Ovary (tissue), 3 donors: ENCODE measurements around the gene PANK1.

ENCODE experiments used
- EP300 ChIP-seq: sonication (generic); formaldehyde crosslinking; IDR thresholded peaks from one replicate; pipeline ENCODE4 v1.6.1; 2017; ENCODE audit warnings: antibody characterized with exemption
- TF ChIP-seq, protein P1 (sequence below), 3 donors: fragments of 450-650 bp in 2 of 3; fragments of 200-600 bp in 1 of 3; IDR thresholded peaks; one replicate each; pipeline versions ENCODE4 v1.5.1 to v1.8.0; 2016 to 2022; ENCODE audit warnings: antibody characterized with exemption in 3 of 3, mild to moderate bottlenecking in 1 of 3
- donor health status: DM: no; HTN: no; CAD: no.

DNA sequence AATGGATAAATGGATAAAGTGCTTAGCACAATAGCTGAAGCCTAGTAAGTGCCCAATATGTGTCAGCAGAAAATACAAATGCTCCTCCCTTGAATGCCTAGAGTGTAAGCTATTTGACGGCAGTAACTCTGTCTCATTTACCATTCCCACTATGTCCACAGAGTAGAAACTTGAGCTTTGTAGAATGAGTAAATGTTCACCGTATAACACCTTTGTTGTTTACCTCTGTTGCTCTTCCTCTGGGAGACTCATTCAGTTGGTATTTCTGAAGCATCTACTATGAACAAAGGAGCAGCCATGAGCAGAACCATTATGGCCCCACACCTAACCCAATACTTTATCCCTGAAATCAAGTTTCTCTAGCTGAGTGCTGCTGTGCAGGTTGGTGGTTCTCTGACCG lies 101.2 kb downstream of the PANK1 start:
- TF ChIP-seq, protein P1, sequence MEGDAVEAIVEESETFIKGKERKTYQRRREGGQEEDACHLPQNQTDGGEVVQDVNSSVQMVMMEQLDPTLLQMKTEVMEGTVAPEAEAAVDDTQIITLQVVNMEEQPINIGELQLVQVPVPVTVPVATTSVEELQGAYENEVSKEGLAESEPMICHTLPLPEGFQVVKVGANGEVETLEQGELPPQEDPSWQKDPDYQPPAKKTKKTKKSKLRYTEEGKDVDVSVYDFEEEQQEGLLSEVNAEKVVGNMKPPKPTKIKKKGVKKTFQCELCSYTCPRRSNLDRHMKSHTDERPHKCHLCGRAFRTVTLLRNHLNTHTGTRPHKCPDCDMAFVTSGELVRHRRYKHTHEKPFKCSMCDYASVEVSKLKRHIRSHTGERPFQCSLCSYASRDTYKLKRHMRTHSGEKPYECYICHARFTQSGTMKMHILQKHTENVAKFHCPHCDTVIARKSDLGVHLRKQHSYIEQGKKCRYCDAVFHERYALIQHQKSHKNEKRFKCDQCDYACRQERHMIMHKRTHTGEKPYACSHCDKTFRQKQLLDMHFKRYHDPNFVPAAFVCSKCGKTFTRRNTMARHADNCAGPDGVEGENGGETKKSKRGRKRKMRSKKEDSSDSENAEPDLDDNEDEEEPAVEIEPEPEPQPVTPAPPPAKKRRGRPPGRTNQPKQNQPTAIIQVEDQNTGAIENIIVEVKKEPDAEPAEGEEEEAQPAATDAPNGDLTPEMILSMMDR (IDR thresholded peaks at IDR 0.05): no peak
- TF ChIP-seq EP300: no peak
